Measurements from ENCODE around the gene AQP7.
"Not testable (repeated sequence)": the region's sequence is repeated elsewhere in the genome, so short reads cannot be mapped to it uniquely, and the experiment has no call there.

The AQP7 gene

DNA sequence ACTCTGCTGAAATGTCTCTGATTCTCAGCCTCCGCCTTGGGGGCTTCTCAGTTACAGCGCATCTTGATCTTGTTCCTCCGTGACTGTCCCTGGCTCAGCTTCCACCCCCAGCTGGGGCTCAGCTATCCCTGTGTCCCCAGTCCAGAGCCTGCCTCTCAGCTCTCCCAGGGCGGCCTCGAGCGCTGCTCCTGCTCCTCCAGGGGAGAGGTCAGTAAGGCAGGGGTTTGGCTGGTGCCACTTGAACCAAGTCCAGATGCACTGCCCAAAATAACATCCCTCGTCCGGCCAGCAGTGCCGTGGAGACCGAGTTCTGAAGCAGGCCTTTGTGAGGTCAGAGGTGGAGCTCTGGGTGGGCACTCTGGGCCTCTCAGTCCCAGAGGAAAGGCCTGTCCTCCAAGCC lies at the start of gene AQP7:
Gene AQP7, minus strand, starts transcription at position 198 of the 400 bp plus-strand sequence. CDS start 1,306 bp downstream, outside the sequence.
- DNase-seq = not testable (repeated sequence)

- DNase-seq = no peak
These were observed 48.3 kb upstream of the AQP7 start for GRCh38 chr9:33450621-33451146.

GRCh38 chr9:33449715-33450114 lies 47.3 kb upstream of the AQP7 start:
- DNase-seq = no peak

DNA sequence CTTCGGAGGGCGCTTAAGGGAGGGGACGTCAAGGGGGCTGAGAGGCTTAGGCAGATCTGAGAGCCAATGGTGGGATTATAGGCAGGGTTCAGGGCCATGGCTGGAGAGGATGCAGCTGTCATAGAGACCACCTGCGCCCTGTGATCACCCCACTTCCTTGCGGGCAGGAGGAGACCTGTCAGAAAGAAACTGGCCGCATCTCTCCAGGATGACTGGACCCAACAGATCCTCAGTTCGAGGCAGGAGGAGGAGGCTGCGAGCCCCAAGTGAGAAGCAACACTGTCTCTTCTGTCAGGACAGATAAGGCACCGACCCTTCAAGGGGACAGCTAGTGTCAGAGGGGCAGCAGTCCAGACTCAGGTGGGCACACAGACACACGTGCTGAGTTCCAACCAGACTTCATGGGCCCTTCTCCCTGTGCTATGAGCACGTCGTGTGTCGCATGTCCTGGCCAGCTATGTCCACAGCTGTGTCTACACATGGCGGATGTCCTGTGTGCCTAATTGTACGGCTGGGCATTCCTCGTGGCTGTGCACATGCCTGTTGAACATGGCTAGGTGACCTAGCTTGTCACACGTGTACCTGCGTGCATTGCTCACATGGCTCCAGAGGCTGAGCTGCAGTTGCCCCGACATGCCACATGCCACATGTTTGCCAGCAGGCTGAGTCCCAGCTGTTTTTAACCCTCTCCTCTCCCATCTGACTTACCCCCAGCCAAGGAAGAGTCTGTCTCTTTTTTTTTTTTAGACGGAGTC lies 45.6 kb upstream of the AQP7 start:
- DNase-seq = peak; percentile 44

GRCh38 chr9:33446946-33447798 lies 44.8 kb upstream of the AQP7 start, which contains the start of gene AQP3:
Gene AQP3, minus strand, starts transcription at chr9:33447593. Its CDS starts 63 bp downstream, at chr9:33447530.
- peak; percentile 73 for DNase-seq

DNA sequence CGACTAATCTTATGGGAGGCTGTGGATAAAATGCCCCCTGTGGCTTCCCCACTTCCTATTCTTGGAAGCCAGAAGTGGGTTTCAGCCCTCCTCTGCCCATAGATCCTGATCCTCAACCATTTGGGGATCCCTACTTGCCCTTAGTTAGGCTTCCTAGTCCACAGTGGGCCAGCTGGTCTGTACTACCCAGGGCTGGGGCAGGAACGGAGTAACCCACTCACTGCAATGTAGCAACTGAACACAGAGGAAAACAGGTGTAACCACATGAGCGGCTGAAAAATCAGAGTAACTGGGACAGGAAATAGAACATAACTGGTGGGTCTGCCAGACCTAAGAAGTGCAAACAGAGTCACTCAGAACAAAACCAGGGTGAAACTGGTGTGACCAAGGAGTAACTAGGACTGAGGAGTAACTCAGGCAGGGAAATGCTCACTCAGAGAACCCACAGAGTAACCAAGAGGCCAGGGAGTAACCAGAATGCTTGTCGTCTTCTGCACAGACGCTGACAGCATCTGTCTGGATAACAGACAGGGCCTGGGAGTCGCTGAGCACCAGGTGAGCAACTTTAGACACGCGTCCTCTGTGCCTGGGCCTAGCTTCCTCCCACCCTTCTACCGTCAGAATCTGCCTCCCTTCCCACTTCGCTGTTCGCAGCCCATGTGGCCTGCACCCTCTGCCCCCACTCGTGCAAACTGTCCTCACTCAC lies 44.0 kb upstream of the AQP7 start:
- peak; percentile 70 for DNase-seq

GRCh38 chr9:33445389-33446239 lies 43.2 kb upstream of the AQP7 start:
- no peak for DNase-seq

GRCh38 chr9:33443464-33444154 lies 41.2 kb upstream of the AQP7 start:
- no peak for DNase-seq

DNA sequence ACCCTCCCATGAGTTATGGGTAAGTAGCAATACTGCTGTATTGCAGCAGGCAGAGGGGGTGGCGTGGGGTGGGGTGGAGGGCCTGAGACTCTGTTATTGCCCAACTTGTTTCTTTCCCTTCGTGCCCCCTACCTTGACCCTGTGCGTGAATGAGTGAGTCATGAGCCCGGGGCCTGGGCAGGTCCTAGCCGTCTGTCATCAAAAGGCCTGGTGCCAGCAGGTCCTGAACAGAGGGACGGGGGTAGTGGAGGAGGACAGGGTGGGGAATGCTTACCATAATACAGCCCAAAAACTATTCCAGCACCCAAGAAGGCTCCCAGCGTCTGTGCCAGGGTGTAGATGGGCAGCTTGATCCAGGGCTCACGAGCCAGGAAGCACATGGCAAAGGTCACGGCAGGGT lies 40.7 kb upstream of the AQP7 start:
- DNase-seq = no peak

- DNase-seq = no peak
These were observed 39.8 kb upstream of the AQP7 start for GRCh38 chr9:33442125-33442524.

DNA sequence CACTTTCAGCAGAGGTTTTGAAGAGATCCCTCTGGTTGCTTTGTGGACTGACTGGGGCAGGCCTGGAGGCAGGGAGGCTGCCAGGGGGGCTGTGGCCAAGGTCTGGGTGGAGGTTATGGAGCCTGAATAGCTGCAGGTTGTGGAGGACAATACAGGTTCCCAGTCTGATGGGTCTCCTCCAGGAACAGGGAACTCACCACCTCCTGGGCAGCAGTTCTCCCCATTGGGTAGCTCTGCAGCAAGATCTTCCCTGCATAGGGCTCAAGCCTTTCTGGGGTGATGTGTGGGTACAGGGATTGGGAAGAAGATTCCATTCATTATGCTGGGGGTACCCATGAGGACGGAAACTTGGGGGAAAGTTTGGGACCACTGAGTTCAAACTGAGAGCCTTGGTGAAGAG lies 38.2 kb upstream of the AQP7 start:
- no peak for DNase-seq

- no peak for DNase-seq
These were observed 37.8 kb upstream of the AQP7 start for GRCh38 chr9:33440204-33440603.

DNA sequence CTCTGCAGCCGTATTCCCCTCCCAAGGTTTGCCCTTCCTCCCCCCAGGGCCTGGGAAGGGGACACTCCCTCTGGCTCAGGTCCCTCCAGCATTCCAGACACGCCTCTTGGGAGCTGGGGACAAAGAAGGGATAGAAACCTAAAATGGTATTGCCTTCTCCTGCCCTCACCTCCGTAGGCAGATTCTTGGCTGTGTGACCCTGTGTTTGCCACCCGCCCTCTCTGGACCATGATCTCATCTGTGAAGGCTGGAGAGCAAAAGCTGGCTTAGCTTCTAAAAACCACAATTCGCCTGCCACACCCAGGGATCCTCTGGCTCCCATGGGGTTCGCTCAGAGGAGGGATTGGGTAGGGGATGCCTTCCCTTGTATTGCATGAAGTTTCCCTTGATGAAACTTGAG lies 37.4 kb upstream of the AQP7 start:
- no peak for DNase-seq

DNA sequence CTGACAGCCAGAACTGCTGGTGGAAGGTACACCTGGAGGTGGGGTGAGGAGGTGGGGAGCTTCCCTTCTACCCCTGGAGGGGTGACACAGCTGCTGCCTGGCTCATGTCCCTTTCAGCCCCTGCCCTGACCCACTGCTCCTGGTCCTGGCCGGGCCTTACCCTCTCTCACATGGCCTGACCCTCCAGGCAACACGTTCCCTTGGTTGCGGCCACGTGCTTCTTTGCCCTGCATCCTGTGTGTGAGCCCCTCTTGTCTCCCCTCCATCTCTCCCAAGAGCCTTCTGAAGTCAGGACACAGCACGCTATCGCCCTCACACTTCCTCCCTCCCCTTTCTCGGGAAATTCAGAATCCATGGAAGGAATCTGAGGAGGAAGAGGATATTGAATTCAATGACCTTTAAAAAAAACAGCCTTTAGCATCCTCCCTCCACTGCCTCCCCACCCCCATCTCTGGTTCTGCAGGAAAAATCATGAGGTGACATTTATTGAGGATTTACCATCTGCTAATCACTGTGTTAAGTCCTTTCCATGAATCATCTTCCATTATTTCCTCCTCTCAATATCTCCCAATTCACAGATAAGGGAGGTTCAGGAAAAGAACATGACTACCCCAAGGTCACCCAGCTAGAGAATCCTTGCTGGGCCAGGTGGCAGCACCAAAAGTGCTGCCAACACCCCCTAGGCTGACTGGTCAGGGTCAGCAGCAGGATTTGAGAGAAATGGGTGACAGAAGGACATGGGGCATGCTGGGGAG lies 36.7 kb upstream of the AQP7 start:
- DNase-seq = no peak

GRCh38 chr9:33437898-33438297 lies 35.5 kb upstream of the AQP7 start:
- DNase-seq = no peak

GRCh38 chr9:33437205-33437604 lies 34.8 kb upstream of the AQP7 start:
- DNase-seq = no peak

DNA sequence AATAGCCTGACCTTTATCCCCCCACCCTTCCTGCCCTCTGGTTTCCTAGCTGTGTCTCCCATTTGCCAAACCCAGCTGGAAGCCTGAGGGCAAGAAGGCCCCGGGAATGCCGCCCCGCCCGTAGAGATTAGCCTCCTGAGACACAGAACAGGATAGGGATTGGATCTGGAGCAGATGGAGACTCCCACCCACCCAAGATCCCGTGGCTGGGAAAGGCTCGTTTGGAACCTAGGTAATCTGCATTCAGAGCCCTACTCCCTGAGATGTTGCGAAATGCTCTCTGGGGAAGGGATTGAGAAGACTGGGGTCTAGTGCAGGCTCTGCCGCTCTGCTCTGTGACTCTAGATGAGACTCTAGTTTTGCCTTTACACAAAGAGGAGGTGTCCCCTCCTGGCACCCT lies 34.1 kb upstream of the AQP7 start:
- DNase-seq = no peak

DNA sequence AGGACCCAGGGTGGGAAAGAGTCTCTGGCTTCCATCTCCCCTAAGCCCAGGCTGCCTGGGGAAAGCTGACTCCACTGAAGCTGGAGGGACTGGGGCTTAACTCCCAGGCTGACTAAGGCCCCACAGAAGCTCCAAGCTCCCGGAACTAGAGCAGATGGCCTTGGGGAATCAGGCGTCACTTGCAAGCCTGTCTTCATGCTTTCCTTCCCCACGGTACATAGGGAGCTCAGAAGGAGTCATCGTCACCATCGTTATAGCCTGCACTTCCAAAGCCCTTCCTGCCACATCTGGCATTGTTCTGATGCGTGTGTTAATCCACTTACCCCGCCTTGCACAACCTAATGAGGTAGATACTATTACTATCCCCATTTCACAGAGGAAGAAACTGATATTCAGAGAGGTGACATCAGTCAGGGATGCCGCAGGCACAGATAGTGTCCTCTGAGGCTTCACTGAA lies 33.5 kb upstream of the AQP7 start:
- DNase-seq = no peak

GRCh38 chr9:33434317-33435105 lies 32.1 kb upstream of the AQP7 start:
- no peak for DNase-seq

DNA sequence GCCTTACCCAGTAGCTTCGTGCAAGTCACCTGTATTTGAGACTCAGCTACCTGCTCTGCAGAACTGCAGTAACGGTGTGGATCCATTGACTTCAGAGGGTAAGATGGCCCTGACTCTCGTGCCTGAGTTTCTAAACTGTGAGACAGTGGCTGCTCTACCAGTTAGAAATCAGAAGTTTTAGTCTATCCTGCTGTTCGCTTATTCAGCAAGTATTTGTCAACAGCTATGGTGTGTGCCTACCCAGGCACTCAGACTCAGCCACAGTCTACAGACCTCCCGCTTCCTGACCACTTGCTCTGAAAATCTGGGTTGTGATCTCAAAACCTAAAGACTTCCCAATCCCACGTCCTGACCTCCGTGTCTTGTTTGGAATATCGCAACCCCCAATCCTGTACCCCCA lies 31.5 kb upstream of the AQP7 start:
- DNase-seq = no peak

Data from stimulated activated CD8-positive, alpha-beta memory T cell treated with anti-CD3 and anti-CD28 coated beads, Interleukin-4, amount 100 ng/mL, for 48 hours (primary cell).